Measurements from ENCODE around the gene EIF1AD. TPM values are rescaled to one million over a fixed set of nuclear protein-coding genes. Genes with fewer than 3 reads are reported as not detected.
A peak's percentile ranks its signal among the peaks of the same experiment; 100 is the strongest.

Gene EIF1AD
- total RNA-seq, 1 experiment from 2014 or later, result 64.6 TPM

GRCh38 chr11:66004186-66004585, 2.2 kb upstream of the EIF1AD start:
- peaks cover 57% of the 10 kb centered on the region for H3K4me1 ChIP-seq (ENCODE audit: control insufficient read depth, insufficient read depth, low read length)
- BruUV-seq (replicated peaks), result no TSS peak
- H3K36me3 ChIP-seq (ENCODE audit: control insufficient read depth, insufficient read depth, low read length), result peaks cover 17% of the 10 kb centered on the region
- H3K9me3 ChIP-seq (ENCODE audit: control insufficient read depth, insufficient read depth, low read depth, low read length), result no peaks in the 10 kb centered on the region
- TF ChIP-seq TCF7L2 (IDR thresholded peaks at IDR 0.05; ENCODE audit: low read depth, low read length), result no peak
- no peak for TF ChIP-seq CTCF (IDR thresholded peaks at IDR 0.05)
- TF ChIP-seq REST (IDR thresholded peaks at IDR 0.05; ENCODE audit: insufficient read depth in 1 of 2, low read depth in 2 of 2, low read length in 1 of 2), result no peak
- no peak for TF ChIP-seq POLR2AphosphoS5 (IDR thresholded peaks at IDR 0.05; ENCODE audit: low read depth, low read length)
- no peak for TF ChIP-seq SIN3A (IDR thresholded peaks at IDR 0.05; ENCODE audit: borderline replicate concordance, insufficient read depth, low read depth, low read length)
- H3K4me3 ChIP-seq (ENCODE audit: low read depth in 2 of 2, low read length in 2 of 2), result no peak overlapping the region
- no peak for ATAC-seq
- ChIA-PET POLR2A (no interaction called here), CTCF (no interaction called here)
- no peaks in the 10 kb centered on the region for H3K27me3 ChIP-seq (ENCODE audit: control insufficient read depth, insufficient read depth, low read length)
- intact Hi-C loops (cut with micrococcal nuclease; ENCODE audit: unreplicated experiment) (no loop called here), in situ Hi-C loops (cut with HindIII; ENCODE audit: low pct_unique_long_range_greater_than_20kb, low sequenced_read_pairs) (no loop called here)
- DNase-seq (ENCODE audit: low read depth, low spot score), result no peak
- 0 out of 2 replicates have a peak overlapping the region, but pooled peaks have one; percentile 45 for H3K27ac ChIP-seq (ENCODE audit: low read length)

GRCh38 chr11:66003291-66003690, 1.3 kb upstream of the EIF1AD start:
- ATAC-seq (no peak), DNase-seq (ENCODE audit: low read depth, low spot score) (no peak)
- TF ChIP-seq CTCF (IDR thresholded peaks at IDR 0.05) (no peak), POLR2AphosphoS5 (IDR thresholded peaks at IDR 0.05; ENCODE audit: low read depth, low read length) (no peak), REST (IDR thresholded peaks at IDR 0.05; ENCODE audit: insufficient read depth in 1 of 2, low read depth in 2 of 2, low read length in 1 of 2) (no peak), SIN3A (IDR thresholded peaks at IDR 0.05; ENCODE audit: borderline replicate concordance, insufficient read depth, low read depth, low read length) (no peak), TCF7L2 (IDR thresholded peaks at IDR 0.05; ENCODE audit: low read depth, low read length) (no peak)
- H3K27ac ChIP-seq (ENCODE audit: low read length), result peak overlapping the region; percentile 99
- ChIA-PET POLR2A (no interaction called here), CTCF (interaction anchor here (0.6 to 0.7 kb wide), 2 partner anchors 26 to 75 kb away, joined by 3 read pairs; no protein-coding TSS in a partner anchor)
- no TSS peak for BruUV-seq (replicated peaks)
- intact Hi-C loops (cut with micrococcal nuclease; ENCODE audit: unreplicated experiment), result no loop called here
- H3K4me1 ChIP-seq (ENCODE audit: control insufficient read depth, insufficient read depth, low read length), result peaks cover 51% of the 10 kb centered on the region
- peaks cover 25% of the 10 kb centered on the region for H3K36me3 ChIP-seq (ENCODE audit: control insufficient read depth, insufficient read depth, low read length)
- H3K9me3 ChIP-seq (ENCODE audit: control insufficient read depth, insufficient read depth, low read depth, low read length), result no peaks in the 10 kb centered on the region
- in situ Hi-C loops (cut with HindIII; ENCODE audit: low pct_unique_long_range_greater_than_20kb, low sequenced_read_pairs), result no loop called here
- no peaks in the 10 kb centered on the region for H3K27me3 ChIP-seq (ENCODE audit: control insufficient read depth, insufficient read depth, low read length)
- peak overlapping the region; percentile 63 to 100 for H3K4me3 ChIP-seq (ENCODE audit: low read depth in 2 of 2, low read length in 2 of 2)
